ENCODE measurements around the gene RGS11. TPM values are rescaled to one million over a fixed set of nuclear protein-coding genes. Genes with fewer than 3 reads are reported as not detected.

Gene RGS11
- total RNA-seq, 1 donor from 2014 or later: 2.3 TPM

GRCh38 chr16:296806-297510 lies 21.2 kb upstream of the RGS11 start:
- DNase-seq: no peak

GRCh38 chr16:296276-296675 lies 20.5 kb upstream of the RGS11 start:
- no peak for DNase-seq

- DNase-seq: no peak
Measured at GRCh38 chr16:293043-293775, 17.5 kb upstream of the RGS11 start.

- no peak for DNase-seq
Measured at GRCh38 chr16:291539-291938, 15.8 kb upstream of the RGS11 start.

GRCh38 chr16:290681-291405 lies 15.1 kb upstream of the RGS11 start:
- no peak for DNase-seq

- DNase-seq: no peak
Measured at GRCh38 chr16:290015-290680, 14.4 kb upstream of the RGS11 start.

GRCh38 chr16:289395-289997 lies 13.8 kb upstream of the RGS11 start:
- no peak for DNase-seq

GRCh38 chr16:287981-288920 lies 12.5 kb upstream of the RGS11 start:
- no peak for DNase-seq

- no peak for DNase-seq
Measured at GRCh38 chr16:287298-287811, 11.6 kb upstream of the RGS11 start.

GRCh38 chr16:286491-287297 lies 10.9 kb upstream of the RGS11 start:
- no peak for DNase-seq

GRCh38 chr16:285146-286055 lies 9.7 kb upstream of the RGS11 start:
- DNase-seq: no peak

GRCh38 chr16:284204-285120 lies 8.7 kb upstream of the RGS11 start:
- DNase-seq: no peak

GRCh38 chr16:283033-283805 lies 7.5 kb upstream of the RGS11 start, which contains the start of gene PDIA2:
Gene PDIA2, plus strand, starts transcription at chr16:283164. Its CDS starts 6 bp downstream, at chr16:283170.
- DNase-seq: no peak

- DNase-seq: no peak
Measured at GRCh38 chr16:282491-282890, 6.7 kb upstream of the RGS11 start.

- no peak for DNase-seq
Measured at GRCh38 chr16:281660-282255, 6.0 kb upstream of the RGS11 start.

- DNase-seq: no peak
Measured at GRCh38 chr16:280991-281659, 5.4 kb upstream of the RGS11 start.
